OCI-LY7 (cell line): ENCODE measurements around the gene STARD3. TPM values are rescaled to one million over a fixed set of nuclear protein-coding genes. Genes with fewer than 3 reads are reported as not detected.

ENCODE experiments used
- BruUV-seq: library from RNA; stranded (reverse); fragments of 400-500 nt; replicated peaks from 2 replicates; lab custom pipeline; 2021; lab: Mats Ljungman, UMichigan
- CTCF ChIA-PET: fragments of 300-600 bp; sonication (Branson Sonifier 250); formaldehyde crosslinking; loops from one replicate; lab custom pipeline; 2022; ENCODE audit warnings: antibody characterized with exemption; ENCODE audit not compliant: unreplicated experiment; lab: Charles Lee
- POLR2A ChIA-PET: fragments of 300-600 bp; sonication (Branson Sonifier 250); formaldehyde crosslinking; loops from one replicate; lab custom pipeline; 2022; ENCODE audit warnings: antibody characterized with exemption; lab: Charles Lee
- DNase-seq: peaks from one replicate; pipeline ENCODE4 v3.0.0-alpha.2; 2015; ENCODE audit warnings: low spot score
- H2AFZ ChIP-seq: fragments of 200-600 bp; sonication (generic), shearing (Covaris generic); 2 replicates; pipeline ENCODE4 v1.6.1; 2014; ENCODE audit warnings: mild to moderate bottlenecking, antibody characterized with exemption, low read length, moderate library complexity
- H3K27ac ChIP-seq: fragments of 200-600 bp; sonication (generic); 2 replicates; pipeline ENCODE4 v1.5.1; 2014; ENCODE audit warnings: mixed run types, low read depth, mild to moderate bottlenecking, moderate library complexity, low read length, inconsistent platforms; ENCODE audit not compliant: poor library complexity, severe bottlenecking
- H3K36me3 ChIP-seq: fragments of 200-600 bp; sonication (generic); 2 replicates; pipeline ENCODE4 v1.6.1; 2014; ENCODE audit warnings: mild to moderate bottlenecking, antibody characterized with exemption, low read length, moderate library complexity, mixed read lengths; ENCODE audit not compliant: insufficient read depth
- H3K4me1 ChIP-seq: fragments of 200-600 bp; sonication (generic); 2 replicates; pipeline ENCODE4 v1.5.1; 2014; ENCODE audit warnings: mild to moderate bottlenecking, low read length; ENCODE audit not compliant: insufficient read depth, poor library complexity, severe bottlenecking
- H3K4me2 ChIP-seq: fragments of 200-600 bp; sonication (generic); 2 replicates; pipeline ENCODE4 v1.6.1; 2014; ENCODE audit warnings: mild to moderate bottlenecking, low read length
- H3K4me3 ChIP-seq: fragments of 200-600 bp; sonication (generic); 2 replicates; pipeline ENCODE4 v1.5.1; 2014; ENCODE audit warnings: mild to moderate bottlenecking, low read depth, low read length; ENCODE audit not compliant: poor library complexity, severe bottlenecking
- H3K79me2 ChIP-seq: fragments of 200-600 bp; sonication (generic); 2 replicates; pipeline ENCODE4 v1.6.1; 2016; ENCODE audit warnings: low read depth, mild to moderate bottlenecking, low read length, moderate library complexity, mixed read lengths; ENCODE audit not compliant: insufficient read depth
- H3K9me2 ChIP-seq: fragments of 200-600 bp; sonication (generic); 2 replicates; pipeline ENCODE4 v1.6.1; 2016; ENCODE audit warnings: mild to moderate bottlenecking, low read length, mixed read lengths; ENCODE audit not compliant: insufficient read depth
- H3K9me3 ChIP-seq: fragments of 200-600 bp; sonication (generic); 2 replicates; pipeline ENCODE4 v1.6.1; 2014; ENCODE audit warnings: mild to moderate bottlenecking, mixed run types, low read length, mixed read lengths
- H4K20me1 ChIP-seq: fragments of 200-600 bp; sonication (generic); 2 replicates; pipeline ENCODE4 v1.6.1; 2014; ENCODE audit warnings: mild to moderate bottlenecking, antibody characterized with exemption, low read length, moderate library complexity, mixed read lengths; ENCODE audit not compliant: insufficient read depth
- EZH2phosphoT487 ChIP-seq: fragments of 200-600 bp; sonication (generic); IDR thresholded peaks from 2 replicates; pipeline ENCODE4 v1.6.1; 2018; ENCODE audit warnings: low read depth, borderline replicate concordance, mild to moderate bottlenecking, mixed run types, antibody characterized with exemption, low read length, moderate library complexity, mixed read lengths
- intact Hi-C: fragments of 100-400 bp; cut with micrococcal nuclease; formaldehyde crosslinking; loops from one replicate; pipeline ENCODE4 v1.10.0; 2022; ENCODE audit not compliant: unreplicated experiment
- total RNA-seq, 2 experiments: library from RNA; depleted of rRNA in 1 of 2; stranded (reverse); fragments of >200 nt in 1 of 2; shearing (Covaris generic) in 1 of 2; gene quantifications; 2 replicates each; pipeline ENCODE4 v1.2.3, GENCODE V29; 2014 to 2022
- TF ChIP-seq, protein P1 (sequence below): fragments of 200-600 bp; sonication (generic); conservative IDR thresholded peaks from 2 replicates; pipeline ENCODE4 v1.5.1; 2014; ENCODE audit warnings: mild to moderate bottlenecking, antibody characterized with exemption, low read length, moderate library complexity, mixed read lengths

STARD3 gene
- total RNA-seq, 2 experiments from 2014 or later = 36.5 to 54.2 TPM

DNA sequence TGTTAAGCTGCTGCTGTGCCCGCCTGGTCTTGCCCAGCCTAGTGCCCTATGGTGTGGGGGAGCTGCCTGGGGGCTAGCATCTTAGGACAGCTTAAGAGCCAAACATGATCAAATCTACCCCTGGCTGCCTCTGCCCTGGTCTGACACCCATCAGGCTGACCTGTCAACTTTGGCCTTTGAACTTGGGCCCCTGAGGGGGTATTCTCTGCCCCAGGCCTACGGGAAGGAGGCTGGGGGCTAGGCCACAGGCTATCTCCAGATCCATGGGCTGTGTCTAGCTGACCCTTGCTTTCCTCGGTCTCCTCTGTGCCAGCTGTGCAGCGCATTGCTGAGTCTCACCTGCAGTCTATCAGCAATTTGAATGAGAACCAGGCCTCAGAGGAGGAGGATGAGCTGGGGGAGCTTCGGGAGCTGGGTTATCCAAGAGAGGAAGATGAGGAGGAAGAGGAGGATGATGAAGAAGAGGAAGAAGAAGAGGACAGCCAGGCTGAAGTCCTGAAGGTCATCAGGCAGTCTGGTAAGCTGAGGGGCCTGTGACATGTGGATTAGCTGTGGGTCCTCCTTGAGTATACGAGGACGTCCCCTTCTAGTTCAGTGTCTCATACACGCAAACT, 3.3 kb upstream of the STARD3 start:
- Histone ChIP-seq H3K4me1 (peaks cover 35% of the 10 kb centered on the region), H3K4me3 (no peak overlapping the region), H4K20me1 (peaks cover 8% of the 10 kb centered on the region; the same call in 1 of the 2 replicates), H3K9me2 (no peaks in the 10 kb centered on the region), H3K4me2 (no peak overlapping the region), H2AFZ (no peak overlapping the region), H3K79me2 (peaks cover 13% of the 10 kb centered on the region), H3K9me3 (no peaks in the 10 kb centered on the region), H3K36me3 (no peaks in the 10 kb centered on the region), H3K27ac (no peak overlapping the region)
- ChIA-PET CTCF (interaction anchor here (0.6 to 1.2 kb wide), 2 partner anchors 10 to 241 kb away, joined by 3 to 4 read pairs; no protein-coding TSS in a partner anchor), POLR2A (interaction anchor here (0.6 kb wide), 1 partner anchor 210 kb away, joined by 4 read pairs; no protein-coding TSS in a partner anchor)
- no peak for DNase-seq
- TF ChIP-seq, protein P1, sequence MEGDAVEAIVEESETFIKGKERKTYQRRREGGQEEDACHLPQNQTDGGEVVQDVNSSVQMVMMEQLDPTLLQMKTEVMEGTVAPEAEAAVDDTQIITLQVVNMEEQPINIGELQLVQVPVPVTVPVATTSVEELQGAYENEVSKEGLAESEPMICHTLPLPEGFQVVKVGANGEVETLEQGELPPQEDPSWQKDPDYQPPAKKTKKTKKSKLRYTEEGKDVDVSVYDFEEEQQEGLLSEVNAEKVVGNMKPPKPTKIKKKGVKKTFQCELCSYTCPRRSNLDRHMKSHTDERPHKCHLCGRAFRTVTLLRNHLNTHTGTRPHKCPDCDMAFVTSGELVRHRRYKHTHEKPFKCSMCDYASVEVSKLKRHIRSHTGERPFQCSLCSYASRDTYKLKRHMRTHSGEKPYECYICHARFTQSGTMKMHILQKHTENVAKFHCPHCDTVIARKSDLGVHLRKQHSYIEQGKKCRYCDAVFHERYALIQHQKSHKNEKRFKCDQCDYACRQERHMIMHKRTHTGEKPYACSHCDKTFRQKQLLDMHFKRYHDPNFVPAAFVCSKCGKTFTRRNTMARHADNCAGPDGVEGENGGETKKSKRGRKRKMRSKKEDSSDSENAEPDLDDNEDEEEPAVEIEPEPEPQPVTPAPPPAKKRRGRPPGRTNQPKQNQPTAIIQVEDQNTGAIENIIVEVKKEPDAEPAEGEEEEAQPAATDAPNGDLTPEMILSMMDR = no peak
- TF ChIP-seq EZH2phosphoT487 = no peak
- no TSS peak for BruUV-seq
- intact Hi-C loops = no loop called here

DNA sequence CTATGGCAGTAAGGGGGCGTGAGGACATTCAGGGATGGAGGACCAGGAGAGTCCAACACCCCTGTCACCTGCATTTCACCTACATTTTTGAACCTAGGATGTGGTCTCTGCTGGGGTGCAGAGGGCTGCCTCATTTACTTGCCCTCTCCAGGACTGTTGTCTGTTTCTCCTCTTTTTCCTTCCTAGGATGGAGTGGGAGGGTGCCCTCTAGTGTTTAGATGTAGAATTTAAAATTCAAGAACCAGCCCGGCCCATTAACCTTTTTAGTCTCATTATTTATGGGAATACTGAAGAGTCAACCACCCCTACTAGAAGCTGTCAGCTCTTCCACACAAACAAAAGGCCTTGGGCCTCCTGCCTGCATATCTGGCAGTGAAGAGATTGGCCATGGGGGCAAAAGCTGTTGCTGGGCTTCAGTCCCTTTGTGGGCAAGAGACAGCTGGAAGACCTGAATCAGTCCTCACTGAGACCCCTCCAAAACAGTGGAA, 2.5 kb upstream of the STARD3 start:
- H3K4me3 ChIP-seq = no peak overlapping the region
- CTCF ChIA-PET = interaction anchor here (1.2 kb wide), 1 partner anchor 11 kb away, joined by 4 read pairs; no protein-coding TSS in a partner anchor
- TF ChIP-seq, protein P1 = peak; percentile 98
- TF ChIP-seq EZH2phosphoT487 = no peak
- H3K27ac ChIP-seq = no peak overlapping the region
- intact Hi-C loops = no loop called here
- no peaks in the 10 kb centered on the region for H3K9me3 ChIP-seq
- H3K36me3 ChIP-seq = no peaks in the 10 kb centered on the region
- peak; percentile 62 for DNase-seq
- no TSS peak for BruUV-seq
- H4K20me1 ChIP-seq = peaks cover 8% of the 10 kb centered on the region; the same call in 1 of the 2 replicates
- peaks cover 33% of the 10 kb centered on the region for H3K4me1 ChIP-seq
- POLR2A ChIA-PET = no interaction called here
- H2AFZ ChIP-seq = no peak overlapping the region
- H3K79me2 ChIP-seq = peaks cover 20% of the 10 kb centered on the region
- H3K4me2 ChIP-seq = no peak overlapping the region
- H3K9me2 ChIP-seq = no peaks in the 10 kb centered on the region
